NCI-H82 treated with DMSO at 0.1 percent for 48 hours (cell line): ENCODE results near the gene COX20.
A peak's percentile ranks its signal among the peaks of the same experiment; 100 is the strongest.

Experiments used
- DNase-seq: peaks from one replicate; lab custom pipeline; 2025; ENCODE audit not compliant: unreplicated experiment; lab: John Stamatoyannopoulos, UW

The COX20 gene

GRCh38 chr1:244850896-244851295 lies 15.4 kb downstream of the COX20 start:
- DNase-seq, result no peak

GRCh38 chr1:244851546-244852231 lies 16.2 kb downstream of the COX20 start:
- no peak for DNase-seq

- DNase-seq, result no peak
Measured at GRCh38 chr1:244852694-244853093, 17.2 kb downstream of the COX20 start.

GRCh38 chr1:244854166-244854565 lies 18.7 kb downstream of the COX20 start:
- no peak for DNase-seq

- no peak for DNase-seq
Measured at GRCh38 chr1:244854865-244855578, 19.6 kb downstream of the COX20 start.

GRCh38 chr1:244857761-244858160 lies 22.3 kb downstream of the COX20 start:
- no peak for DNase-seq

- no peak for DNase-seq
Measured at GRCh38 chr1:244858357-244858756, 22.9 kb downstream of the COX20 start.

GRCh38 chr1:244860078-244860477 lies 24.6 kb downstream of the COX20 start:
- DNase-seq, result no peak

- no peak for DNase-seq
Measured at GRCh38 chr1:244860914-244861610, 25.6 kb downstream of the COX20 start.

GRCh38 chr1:244861683-244862082 lies 26.2 kb downstream of the COX20 start:
- DNase-seq, result no peak

- DNase-seq, result no peak
Measured at GRCh38 chr1:244862354-244862698, 26.9 kb downstream of the COX20 start.

- peak; percentile 82 for DNase-seq
Measured at GRCh38 chr1:244862699-244863490, 27.4 kb downstream of the COX20 start.

GRCh38 chr1:244863491-244864252 lies 28.2 kb downstream of the COX20 start:
- no peak for DNase-seq

- DNase-seq, result peak; percentile 94
Measured at GRCh38 chr1:244864253-244865027, 29.0 kb downstream of the COX20 start, which contains the start of gene HNRNPU. Gene HNRNPU (minus strand): TSS chr1:244864543. CDS start chr1:244864307, 236 bp downstream.

GRCh38 chr1:244865028-244865371 lies 29.5 kb downstream of the COX20 start:
- no peak for DNase-seq

GRCh38 chr1:244865820-244866219 lies 30.4 kb downstream of the COX20 start:
- DNase-seq, result no peak

GRCh38 chr1:244866355-244866754 lies 30.9 kb downstream of the COX20 start:
- DNase-seq, result no peak

GRCh38 chr1:244868484-244869363 lies 33.3 kb downstream of the COX20 start:
- no peak for DNase-seq

GRCh38 chr1:244869364-244869827 lies 33.9 kb downstream of the COX20 start:
- no peak for DNase-seq
